NCI-H1436 treated with DMSO at 0.1 percent for 48 hours (cell line): ENCODE measurements around the gene PXN.

Experiments
- DNase-seq: peaks from one replicate; lab custom pipeline; 2025; lab: John Stamatoyannopoulos, UW

Gene PXN

GRCh38 chr12:120265473-120266179, at the start of gene PXN:
Gene PXN, minus strand, starts transcription at chr12:120265730. Its CDS starts 101 bp downstream, at chr12:120265629.
- DNase-seq: no peak

DNA sequence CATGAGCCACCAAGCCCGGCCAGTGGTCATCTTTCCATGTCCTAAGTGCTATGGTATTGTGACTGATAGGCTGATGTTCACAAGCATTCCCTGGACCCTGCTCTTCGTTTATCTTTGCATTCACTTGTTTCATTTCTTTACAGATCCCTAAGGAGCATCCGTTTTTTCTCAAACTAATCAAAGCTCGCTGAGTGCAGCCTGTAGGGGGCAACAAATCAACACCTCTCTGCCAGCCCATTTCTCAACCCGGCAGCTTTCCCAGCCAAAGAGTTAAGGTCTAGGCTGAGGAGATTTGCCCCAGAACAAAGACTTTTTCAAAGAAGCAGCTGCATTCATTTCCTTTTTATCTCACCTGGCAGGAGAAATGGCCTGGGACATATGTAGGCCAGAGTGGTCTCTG, 48.7 kb upstream of the PXN start:
- no peak for DNase-seq

DNA sequence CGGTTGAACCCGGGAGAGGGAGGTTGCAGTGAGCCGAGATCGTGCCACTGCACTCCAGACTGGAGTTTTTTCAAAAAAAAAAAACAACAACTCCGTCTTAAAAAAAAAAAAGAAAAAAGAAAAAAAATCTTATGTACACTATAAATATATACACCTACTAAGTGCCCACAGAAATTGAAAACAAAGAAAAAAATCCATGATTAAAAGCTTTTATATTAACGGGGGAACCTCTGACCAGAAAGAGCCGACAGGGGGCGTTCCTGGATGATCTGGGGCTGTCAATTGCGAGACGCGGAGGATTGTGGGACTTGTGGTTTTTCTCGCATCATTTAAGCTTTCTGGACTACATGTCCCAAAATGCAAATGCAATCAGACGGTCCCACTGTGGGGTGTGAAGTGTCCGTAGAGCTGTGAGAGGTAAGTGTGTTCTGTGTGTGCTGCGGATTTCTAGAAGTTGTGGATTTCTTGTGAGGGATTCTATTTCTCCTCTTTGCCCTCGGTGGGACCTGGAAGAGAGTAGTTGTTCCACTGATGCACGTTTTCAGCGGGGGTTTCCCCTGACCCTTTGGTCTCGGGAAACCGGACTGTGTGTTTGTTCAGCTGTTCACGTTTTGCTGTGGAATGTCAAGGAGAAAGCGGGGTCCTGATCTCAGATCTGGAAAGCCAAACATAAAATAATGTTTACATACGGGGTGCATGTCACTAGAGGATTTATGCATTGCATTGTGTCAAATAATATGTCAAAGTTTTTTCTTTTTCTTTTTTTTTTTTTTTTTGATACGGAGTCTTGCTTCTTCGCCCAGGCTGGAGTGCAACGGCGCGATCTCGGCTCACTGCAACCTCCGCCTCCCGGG, 36.7 kb upstream of the PXN start, which contains the start of gene SIRT4:
Gene SIRT4, plus strand, starts transcription at position 360 of the 854 bp plus-strand sequence. CDS start 1,241 bp downstream, outside the sequence.
- DNase-seq: peak; percentile 58

GRCh38 chr12:120292661-120293531, 27.4 kb upstream of the PXN start, which contains the start of gene RNU4-1:
Gene RNU4-1, minus strand, starts transcription at chr12:120293237.
- peak; percentile 77 for DNase-seq

- no peak for DNase-seq
Observed at GRCh38 chr12:120292411-120292660, 26.8 kb upstream of the PXN start.

- no peak for DNase-seq
Observed at GRCh38 chr12:120290609-120291305, 25.2 kb upstream of the PXN start.

DNA sequence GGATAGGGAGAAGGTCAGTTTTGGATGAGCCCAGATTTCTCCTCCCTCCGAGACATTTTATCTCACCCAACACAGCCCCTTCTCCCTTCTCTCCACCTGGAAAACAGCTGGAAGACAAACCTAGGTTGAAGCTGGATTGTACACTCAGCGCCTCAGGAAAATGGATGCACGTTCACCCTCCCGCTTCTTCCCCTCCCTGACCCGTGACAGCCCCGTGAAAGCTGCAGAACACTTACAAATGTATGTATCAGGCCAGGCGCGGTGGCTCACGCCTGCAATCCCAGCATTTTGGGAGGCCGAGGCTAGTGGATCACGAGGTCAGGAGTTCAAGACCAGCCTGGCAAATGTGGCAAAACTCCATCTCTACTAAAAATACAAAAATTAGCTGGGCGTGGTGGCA, 22.0 kb upstream of the PXN start:
- DNase-seq: no peak

DNA sequence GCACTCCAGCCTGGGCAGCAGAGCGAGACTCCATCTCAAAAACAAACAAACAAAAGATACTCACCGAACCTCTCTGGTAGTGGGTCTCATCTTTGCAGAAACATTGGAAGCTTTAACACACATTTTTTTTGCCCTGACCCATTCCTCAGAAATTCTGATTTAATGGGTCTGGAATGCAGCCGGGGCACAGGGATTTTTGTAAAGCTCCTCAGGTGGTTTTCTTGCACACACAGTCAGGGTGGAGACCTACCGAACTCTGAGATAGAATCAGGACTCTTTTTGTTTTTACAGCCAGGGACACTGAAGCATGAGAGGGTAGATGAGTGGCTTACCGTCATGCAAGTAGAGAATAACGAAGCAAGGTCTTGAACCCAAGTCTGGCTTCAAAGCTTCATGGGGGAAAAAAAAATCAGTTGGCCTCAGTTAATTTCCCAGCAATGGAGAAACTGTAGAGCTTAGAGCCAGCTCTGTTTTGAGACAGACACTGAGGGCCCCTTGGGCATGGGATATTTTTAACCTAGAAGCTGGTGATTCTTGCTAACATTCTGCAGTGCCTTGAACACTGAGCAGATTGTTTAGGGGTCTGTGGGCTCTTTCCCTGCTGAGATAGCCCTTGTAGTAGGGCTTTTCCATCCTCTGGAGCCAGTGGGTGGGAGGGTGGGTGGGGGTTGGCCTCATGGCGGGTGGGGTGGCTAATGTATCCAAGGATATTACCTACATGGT, 21.4 kb upstream of the PXN start:
- no peak for DNase-seq

DNA sequence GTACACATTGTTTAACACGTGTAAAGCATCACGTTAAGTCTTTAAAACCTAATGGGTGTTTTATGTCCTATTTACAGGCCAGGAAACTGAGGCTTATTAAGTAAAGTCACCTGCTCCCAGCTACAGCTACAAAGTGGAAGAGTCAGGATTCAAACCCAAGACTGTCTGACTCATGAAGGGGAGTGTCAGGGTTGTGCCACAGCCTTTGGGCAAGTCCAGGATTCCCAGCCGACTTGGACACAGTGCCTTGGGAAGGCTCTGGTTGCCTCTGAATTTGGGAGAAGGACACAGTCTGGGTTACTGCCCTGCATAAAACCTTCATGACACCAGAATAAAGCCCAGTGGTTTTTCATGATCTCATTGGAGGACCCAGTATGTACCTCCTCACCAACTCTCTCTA, 18.9 kb upstream of the PXN start:
- no peak for DNase-seq

DNA sequence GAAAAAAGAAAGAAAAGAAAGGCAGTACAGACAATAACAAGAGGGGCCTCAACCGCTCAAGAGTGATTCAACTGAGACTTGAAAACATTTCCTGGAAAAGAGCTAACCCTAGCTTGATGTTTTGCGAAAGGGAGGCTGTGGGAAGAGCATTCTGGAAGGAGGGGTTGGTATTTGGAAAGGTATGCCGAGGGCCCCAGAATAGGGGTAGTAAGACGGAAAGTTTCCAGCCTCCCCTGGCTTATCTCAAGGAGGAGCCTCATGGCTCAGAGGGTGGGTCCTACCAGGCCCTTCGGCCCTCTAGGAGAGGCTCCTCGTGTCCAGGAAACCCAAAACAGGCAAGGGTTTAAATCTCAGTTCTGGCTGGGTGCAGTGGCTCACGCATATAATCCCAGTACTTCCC, 17.8 kb upstream of the PXN start:
- no peak for DNase-seq

DNA sequence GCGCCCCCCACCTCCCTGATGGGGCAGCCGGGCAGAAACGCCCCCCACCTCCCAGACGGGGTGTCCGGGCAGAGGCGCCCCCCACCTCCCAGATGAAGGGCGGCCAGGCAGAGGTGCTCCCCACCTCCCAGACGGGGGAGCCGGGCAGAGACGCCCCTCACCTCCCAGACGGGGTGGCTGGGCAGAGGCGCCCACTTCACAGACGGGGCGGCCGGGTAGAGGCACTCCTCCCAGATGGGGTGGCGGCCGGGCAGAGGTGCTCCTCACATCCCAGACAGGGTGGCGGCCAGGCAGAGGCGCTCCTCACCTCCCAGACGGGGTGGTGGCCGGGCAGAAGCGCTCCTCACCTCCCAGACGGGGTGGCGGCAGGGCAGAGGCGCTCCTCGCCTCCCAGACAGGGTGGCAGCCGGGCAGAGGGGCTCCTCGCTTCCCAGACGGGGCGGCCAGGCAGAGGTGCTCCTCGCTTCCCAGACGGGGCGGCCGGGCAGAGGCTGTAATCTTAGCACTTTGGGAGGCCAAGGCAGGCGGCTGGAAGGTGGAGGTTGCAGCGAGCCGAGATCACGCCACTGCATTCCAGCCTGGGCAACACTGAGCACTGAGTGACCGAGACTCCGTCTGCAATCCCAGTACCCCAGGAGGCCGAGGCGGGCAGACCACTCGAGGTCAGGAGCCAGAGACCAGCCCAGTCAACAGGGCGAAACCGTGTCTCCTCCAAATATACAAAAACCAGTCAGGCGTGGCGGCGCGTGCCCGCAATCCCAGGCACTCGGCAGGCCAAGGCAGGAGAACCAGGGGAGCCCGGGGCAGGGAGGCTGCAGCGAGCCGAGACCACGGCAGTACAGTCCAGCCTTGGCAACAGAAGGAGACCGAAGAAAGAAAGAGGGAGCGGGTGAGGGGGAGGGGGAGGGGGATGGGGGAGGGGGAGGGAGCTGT, 12.9 kb upstream of the PXN start:
- no peak for DNase-seq

GRCh38 chr12:120276734-120277133, 11.2 kb upstream of the PXN start:
- no peak for DNase-seq

DNA sequence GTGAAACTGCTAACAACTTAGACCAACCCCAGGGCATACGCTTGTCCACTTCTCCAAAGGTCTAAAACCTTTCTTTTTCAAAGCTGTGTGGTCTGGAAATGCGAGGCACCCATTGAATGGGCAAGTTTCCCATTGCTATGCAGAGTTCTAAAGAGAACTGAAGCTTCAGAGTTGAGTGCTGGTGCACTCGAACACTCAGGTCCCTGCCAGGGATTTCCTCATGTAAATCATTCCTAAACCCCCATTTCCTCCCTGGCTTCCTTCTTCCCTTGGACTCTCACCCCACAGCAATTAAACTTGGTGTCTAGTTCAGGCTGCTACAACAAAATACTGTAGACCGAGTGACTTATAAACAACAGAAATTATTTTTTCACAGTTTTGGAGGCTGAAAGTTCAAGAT, 2.2 kb upstream of the PXN start:
- DNase-seq: no peak

- DNase-seq: no peak
Observed at GRCh38 chr12:120266180-120266870, 795 bp upstream of the PXN start.

DNA sequence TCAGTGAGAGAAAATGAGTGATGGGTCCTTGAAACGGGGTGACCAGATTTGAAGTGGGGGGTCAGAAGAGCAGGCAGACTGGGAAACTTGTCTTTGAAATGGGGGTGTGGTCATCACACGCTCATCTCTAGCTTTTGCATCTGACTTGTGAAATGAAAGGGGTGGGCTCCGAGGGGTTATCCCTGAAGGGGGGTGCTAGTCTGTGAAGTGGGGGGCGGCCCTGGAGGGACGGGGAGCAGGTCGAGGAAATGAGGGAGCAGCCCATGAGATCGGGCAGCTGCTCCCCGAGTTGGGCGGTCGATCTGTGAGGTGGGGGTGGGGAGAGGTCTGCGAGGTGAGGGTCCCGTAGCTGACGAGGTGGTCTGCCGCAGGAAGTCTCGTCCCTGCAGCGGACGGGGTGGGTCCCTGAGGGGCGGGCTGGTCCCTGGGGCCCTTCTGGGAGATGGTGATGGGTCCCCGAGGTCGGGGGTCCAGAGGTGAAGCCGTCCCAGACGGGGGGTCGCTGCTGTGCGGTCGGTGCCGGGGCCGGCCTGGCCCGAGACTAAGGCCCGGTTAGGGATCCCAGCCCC, 542 bp downstream of the PXN start:
- DNase-seq: no peak

- DNase-seq: no peak
Observed at GRCh38 chr12:120264086-120264903, 1.2 kb downstream of the PXN start.

GRCh38 chr12:120263748-120264085, 1.8 kb downstream of the PXN start:
- no peak for DNase-seq
